ENCODE data around the gene SKAP1. TPM values are rescaled to one million over a fixed set of nuclear protein-coding genes. Genes with fewer than 3 reads are reported as not detected.
A peak's percentile ranks its signal among the peaks of the same experiment; 100 is the strongest.

The SKAP1 gene
- total RNA-seq, 1 donor from 2014 or later: not detected

GRCh38 chr17:48456589-48456988 lies 26.6 kb upstream of the SKAP1 start:
- no peak overlapping the region for H3K9ac ChIP-seq
- peak overlapping the region; percentile 63 for H3K4me3 Mint-ChIP-seq
- TF ChIP-seq, protein P1, sequence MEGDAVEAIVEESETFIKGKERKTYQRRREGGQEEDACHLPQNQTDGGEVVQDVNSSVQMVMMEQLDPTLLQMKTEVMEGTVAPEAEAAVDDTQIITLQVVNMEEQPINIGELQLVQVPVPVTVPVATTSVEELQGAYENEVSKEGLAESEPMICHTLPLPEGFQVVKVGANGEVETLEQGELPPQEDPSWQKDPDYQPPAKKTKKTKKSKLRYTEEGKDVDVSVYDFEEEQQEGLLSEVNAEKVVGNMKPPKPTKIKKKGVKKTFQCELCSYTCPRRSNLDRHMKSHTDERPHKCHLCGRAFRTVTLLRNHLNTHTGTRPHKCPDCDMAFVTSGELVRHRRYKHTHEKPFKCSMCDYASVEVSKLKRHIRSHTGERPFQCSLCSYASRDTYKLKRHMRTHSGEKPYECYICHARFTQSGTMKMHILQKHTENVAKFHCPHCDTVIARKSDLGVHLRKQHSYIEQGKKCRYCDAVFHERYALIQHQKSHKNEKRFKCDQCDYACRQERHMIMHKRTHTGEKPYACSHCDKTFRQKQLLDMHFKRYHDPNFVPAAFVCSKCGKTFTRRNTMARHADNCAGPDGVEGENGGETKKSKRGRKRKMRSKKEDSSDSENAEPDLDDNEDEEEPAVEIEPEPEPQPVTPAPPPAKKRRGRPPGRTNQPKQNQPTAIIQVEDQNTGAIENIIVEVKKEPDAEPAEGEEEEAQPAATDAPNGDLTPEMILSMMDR (IDR thresholded peaks at IDR 0.05): no peak
- TF ChIP-seq EZH2 (IDR thresholded peaks at IDR 0.05): peak; percentile 8
- no peaks in the 10 kb centered on the region for H3F3A ChIP-seq (ENCODE audit: low read depth)
- H3K27ac Mint-ChIP-seq: no peak overlapping the region
- no peaks in the 10 kb centered on the region for H3K36me3 ChIP-seq
- peaks cover 21% of the 10 kb centered on the region for H3K27me3 Mint-ChIP-seq (ENCODE audit: insufficient read depth, low read depth)
- H3K9me3 Mint-ChIP-seq: peaks cover 3% of the 10 kb centered on the region
- H3K4me1 Mint-ChIP-seq: peaks cover 11% of the 10 kb centered on the region
- peak; percentile 48 for DNase-seq (ENCODE audit: low spot score)
- no peaks in the 10 kb centered on the region for H3K9me3 ChIP-seq (ENCODE audit: low read depth)
- H4K20me1 ChIP-seq (ENCODE audit: low read depth): no peaks in the 10 kb centered on the region
- peak overlapping the region; percentile 32 for H3K4me3 ChIP-seq
- peak overlapping the region; percentile 83 for H3K4me2 ChIP-seq
- H2AFZ ChIP-seq (replicated peaks): no peak overlapping the region
- H3K36me3 Mint-ChIP-seq: no peaks in the 10 kb centered on the region
- no peak overlapping the region for H3K27ac ChIP-seq
- no peaks in the 10 kb centered on the region for H3K79me2 ChIP-seq (ENCODE audit: low read depth)
- H3K4me1 ChIP-seq: no peaks in the 10 kb centered on the region
- H3K27me3 ChIP-seq: peaks cover 93% of the 10 kb centered on the region

- Histone ChIP-seq H3K27me3 (peaks cover 90% of the 10 kb centered on the region), H3K4me3 (no peak overlapping the region), H3K9me3 (ENCODE audit: low read depth) (no peaks in the 10 kb centered on the region), H3K27ac (no peak overlapping the region), H3K4me1 (no peaks in the 10 kb centered on the region), H3K9ac (no peak overlapping the region), H3K79me2 (ENCODE audit: low read depth) (no peaks in the 10 kb centered on the region), H4K20me1 (ENCODE audit: low read depth) (no peaks in the 10 kb centered on the region), H3F3A (ENCODE audit: low read depth) (no peaks in the 10 kb centered on the region), H3K36me3 (no peaks in the 10 kb centered on the region), H2AFZ (replicated peaks) (no peak overlapping the region), H3K4me2 (no peak overlapping the region)
- DNase-seq (ENCODE audit: low spot score): no peak
- TF ChIP-seq, protein P1 (IDR thresholded peaks at IDR 0.05): no peak
- TF ChIP-seq EZH2 (IDR thresholded peaks at IDR 0.05): no peak
- no peak for TF ChIP-seq EZH2phosphoT487 (IDR thresholded peaks at IDR 0.05)
- peaks cover 21% of the 10 kb centered on the region for H3K27me3 Mint-ChIP-seq (ENCODE audit: insufficient read depth, low read depth)
- H3K4me1 Mint-ChIP-seq: peaks cover 11% of the 10 kb centered on the region
- no peak overlapping the region for H3K27ac Mint-ChIP-seq
- no peak overlapping the region for H3K4me3 Mint-ChIP-seq
- peaks cover 3% of the 10 kb centered on the region for H3K9me3 Mint-ChIP-seq
- H3K36me3 Mint-ChIP-seq: no peaks in the 10 kb centered on the region
These were observed 25.8 kb upstream of the SKAP1 start for GRCh38 chr17:48455791-48456190.

DNA sequence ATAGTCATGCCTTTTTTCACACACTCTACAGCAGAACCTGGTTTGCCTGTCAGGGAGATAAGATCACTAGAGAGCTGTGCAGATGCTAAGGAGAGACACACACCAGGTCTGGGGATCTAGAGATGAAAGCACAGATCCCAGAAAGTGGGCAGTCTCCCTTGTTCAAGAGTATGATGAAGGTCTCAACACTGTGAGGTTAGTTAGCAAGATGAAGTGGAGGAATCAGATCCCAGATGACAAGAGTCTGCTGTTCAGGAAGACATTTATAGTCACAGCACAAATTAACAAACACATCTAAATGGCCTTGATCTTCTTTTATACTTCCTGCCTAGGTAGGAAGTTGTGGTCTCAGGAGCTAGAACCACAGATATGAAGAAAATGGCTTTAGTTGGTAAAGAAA lies 23.4 kb upstream of the SKAP1 start:
- Histone ChIP-seq H3K79me2 (ENCODE audit: low read depth) (no peaks in the 10 kb centered on the region), H2AFZ (replicated peaks) (no peak overlapping the region), H3F3A (ENCODE audit: low read depth) (no peaks in the 10 kb centered on the region), H3K36me3 (no peaks in the 10 kb centered on the region), H3K9me3 (ENCODE audit: low read depth) (no peaks in the 10 kb centered on the region), H3K9ac (no peak overlapping the region), H3K27ac (no peak overlapping the region), H3K4me1 (no peaks in the 10 kb centered on the region), H3K4me2 (no peak overlapping the region), H3K4me3 (no peak overlapping the region), H4K20me1 (ENCODE audit: low read depth) (no peaks in the 10 kb centered on the region), H3K27me3 (peaks cover 90% of the 10 kb centered on the region)
- peaks cover 11% of the 10 kb centered on the region for H3K4me1 Mint-ChIP-seq
- no peak overlapping the region for H3K4me3 Mint-ChIP-seq
- TF ChIP-seq, protein P1 (IDR thresholded peaks at IDR 0.05): no peak
- TF ChIP-seq EZH2 (IDR thresholded peaks at IDR 0.05) (no peak), EZH2phosphoT487 (IDR thresholded peaks at IDR 0.05) (no peak)
- peaks cover 19% of the 10 kb centered on the region for H3K27me3 Mint-ChIP-seq (ENCODE audit: insufficient read depth, low read depth)
- no peaks in the 10 kb centered on the region for H3K36me3 Mint-ChIP-seq
- H3K27ac Mint-ChIP-seq: no peak overlapping the region
- no peak for DNase-seq (ENCODE audit: low spot score)
- H3K9me3 Mint-ChIP-seq: peaks cover 3% of the 10 kb centered on the region
